ENCODE measurements around the gene UBE2D1.

Gene UBE2D1

DNA sequence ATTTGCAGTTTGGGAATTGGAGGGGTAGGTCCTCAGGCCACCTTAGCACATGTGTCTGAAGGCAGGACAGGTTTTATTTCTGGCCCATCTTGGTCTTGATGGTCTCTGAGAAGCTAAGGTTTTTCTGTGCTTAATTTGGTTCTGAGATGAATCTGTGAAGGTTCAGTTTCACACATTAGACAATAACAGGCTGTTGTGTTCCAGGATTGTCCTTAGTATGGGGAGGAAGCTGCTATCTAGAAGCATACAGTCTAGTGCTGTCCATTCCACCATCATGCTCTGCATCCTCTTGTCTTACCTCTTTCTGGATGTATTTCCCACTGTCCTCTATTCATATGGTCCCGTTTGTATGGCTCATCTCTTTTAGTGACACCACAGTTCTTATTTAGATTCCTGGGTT, 7.1 kb downstream of the UBE2D1 start:
- no peak for DNase-seq

- DNase-seq, result no peak
Measured at GRCh38 chr10:58347967-58348366, 13.2 kb downstream of the UBE2D1 start.

GRCh38 chr10:58348571-58349033, 13.8 kb downstream of the UBE2D1 start:
- DNase-seq, result no peak

DNA sequence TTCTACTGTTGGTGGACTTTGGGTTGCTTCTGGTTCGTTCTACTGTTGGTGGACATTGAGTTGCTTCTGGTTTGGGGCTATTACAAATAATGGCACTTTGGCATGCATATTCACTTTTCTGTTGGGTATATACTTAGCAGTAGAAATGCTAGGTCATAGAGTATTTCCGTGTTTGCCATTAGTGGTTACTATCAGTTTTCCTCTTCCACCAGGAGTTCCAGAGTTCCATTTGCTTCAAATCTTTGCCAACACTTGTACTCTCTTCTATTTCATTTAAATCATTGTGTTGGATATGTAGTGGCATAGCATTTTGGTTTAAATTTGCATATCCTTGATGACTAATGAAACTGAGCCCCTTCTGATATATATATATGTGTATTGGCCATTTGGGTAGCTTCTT, 15.2 kb downstream of the UBE2D1 start:
- DNase-seq, result no peak

DNA sequence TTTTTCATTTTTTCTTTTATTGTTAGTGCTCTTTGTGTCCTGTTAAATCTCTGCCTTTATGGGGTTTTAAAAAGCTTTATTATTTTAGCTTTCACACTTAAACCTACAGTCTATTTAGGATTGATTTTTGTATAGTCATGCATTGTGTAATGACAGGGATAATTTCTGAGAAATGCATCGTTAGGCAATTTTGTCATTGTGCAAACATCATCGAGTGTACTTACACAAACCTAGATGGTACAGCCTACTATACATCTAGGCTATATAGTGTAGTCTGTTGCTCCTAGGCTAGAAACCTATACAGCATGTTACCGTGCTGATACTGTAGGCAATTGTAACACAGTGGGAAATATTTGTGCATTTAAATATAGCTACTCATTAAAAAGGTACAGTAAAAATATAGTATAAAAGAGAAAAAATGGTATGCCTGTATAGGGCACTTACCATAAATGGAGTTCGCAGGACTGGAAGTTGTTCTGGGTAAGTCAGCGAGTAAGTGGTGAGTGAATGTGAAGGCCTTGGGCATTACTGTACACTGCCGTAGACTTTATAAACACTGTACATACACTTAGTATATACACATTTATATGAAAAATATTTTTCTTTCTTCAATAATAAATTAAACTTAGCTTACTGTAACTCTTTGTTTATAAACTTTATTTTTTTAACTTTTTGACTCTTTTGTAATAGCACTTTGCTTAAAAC, 16.0 kb downstream of the UBE2D1 start:
- DNase-seq, result no peak

DNA sequence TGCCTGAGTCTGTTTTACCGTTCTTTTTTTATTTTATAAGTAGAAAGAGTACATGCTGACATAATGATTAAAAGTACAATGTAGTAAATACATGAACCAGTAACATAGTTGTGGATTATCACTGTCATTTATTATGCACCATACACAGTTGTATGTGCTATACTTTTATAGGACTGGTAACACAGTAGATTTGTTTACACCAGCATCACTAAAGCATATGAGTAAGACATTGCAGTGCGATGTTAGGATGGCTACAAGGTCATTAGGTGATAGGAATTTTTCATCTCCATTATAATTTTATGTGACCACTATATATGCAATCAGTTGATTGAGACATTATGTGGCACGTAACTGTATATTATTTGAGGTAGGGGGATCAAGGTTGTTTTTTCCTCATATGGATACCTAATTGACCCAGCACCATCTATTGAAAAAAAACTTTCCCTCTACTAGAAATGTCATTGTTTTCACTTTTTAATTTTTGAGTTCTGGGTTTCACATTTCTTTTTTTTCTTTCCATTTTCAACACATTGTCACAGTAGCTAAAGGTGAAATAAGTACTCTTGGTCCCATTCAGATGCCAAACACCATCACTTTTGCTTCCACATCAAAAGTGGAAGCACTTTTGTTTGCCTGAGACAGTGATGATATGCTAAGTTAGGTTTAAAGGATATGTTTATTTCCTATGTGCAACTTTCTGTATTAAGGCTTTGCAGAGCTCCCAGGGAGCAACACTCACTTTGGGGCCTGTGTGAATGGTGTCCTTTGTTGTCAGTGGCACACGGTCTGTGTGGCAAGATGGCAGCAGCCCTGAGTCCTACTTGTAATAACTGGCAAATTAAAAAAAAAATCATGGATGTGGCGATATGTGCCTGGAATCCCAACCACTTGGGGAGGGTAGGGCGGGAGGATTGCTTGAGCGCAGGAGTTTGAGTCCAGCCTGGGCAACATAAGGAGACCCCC, 17.1 kb downstream of the UBE2D1 start:
- DNase-seq, result no peak

GRCh38 chr10:58352956-58353610, 18.3 kb downstream of the UBE2D1 start:
- DNase-seq, result no peak

GRCh38 chr10:58356756-58357155, 21.9 kb downstream of the UBE2D1 start:
- no peak for DNase-seq

DNA sequence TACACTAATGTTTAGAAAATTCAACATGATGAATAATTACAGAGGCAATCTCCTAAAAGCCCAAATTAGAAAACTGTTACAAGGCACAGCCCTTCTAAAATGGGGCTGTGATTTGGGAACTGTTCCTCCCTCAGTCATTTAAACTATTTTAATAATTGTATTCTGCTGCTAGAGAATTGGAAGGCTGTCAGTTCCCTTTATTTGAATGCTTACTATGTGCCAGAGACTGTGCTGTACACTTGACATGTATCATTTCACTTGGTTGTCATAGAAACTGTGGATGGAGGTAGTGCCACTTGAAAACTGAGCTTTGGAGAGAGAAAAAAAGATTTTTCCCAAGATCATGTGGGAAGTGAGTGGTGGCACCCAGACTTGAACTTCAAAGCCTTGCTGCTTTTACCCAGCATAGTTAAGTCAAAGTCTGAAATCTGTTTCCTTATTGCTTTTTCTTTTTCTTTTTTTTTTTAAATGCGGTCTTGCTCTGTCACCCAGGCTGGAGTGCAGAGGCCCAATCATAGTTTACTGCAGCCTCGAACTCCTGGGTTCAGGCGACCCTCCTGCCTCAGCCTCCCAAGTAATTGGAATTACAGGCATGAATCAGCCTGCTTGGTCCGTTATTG, 23.6 kb downstream of the UBE2D1 start:
- DNase-seq, result no peak

GRCh38 chr10:58358947-58359346, 24.1 kb downstream of the UBE2D1 start:
- no peak for DNase-seq

DNA sequence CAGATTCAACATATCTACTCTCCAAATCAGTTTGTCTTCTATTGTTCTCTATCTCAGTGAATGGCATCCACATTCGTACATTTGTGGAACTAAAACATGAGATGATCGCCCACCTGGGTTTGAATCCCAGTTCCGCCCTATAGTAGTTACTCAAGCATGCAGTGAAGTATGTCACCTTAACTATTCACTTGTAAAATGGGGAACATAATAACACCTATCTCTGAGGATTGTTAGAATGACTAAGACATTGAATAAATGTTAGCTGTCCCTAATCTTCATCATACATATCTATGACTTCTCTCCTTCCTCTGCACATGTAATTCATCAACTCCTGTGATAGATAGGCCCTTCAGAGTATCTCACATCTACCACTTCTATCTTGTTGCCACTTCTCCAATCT, 24.7 kb downstream of the UBE2D1 start:
- DNase-seq, result no peak

DNA sequence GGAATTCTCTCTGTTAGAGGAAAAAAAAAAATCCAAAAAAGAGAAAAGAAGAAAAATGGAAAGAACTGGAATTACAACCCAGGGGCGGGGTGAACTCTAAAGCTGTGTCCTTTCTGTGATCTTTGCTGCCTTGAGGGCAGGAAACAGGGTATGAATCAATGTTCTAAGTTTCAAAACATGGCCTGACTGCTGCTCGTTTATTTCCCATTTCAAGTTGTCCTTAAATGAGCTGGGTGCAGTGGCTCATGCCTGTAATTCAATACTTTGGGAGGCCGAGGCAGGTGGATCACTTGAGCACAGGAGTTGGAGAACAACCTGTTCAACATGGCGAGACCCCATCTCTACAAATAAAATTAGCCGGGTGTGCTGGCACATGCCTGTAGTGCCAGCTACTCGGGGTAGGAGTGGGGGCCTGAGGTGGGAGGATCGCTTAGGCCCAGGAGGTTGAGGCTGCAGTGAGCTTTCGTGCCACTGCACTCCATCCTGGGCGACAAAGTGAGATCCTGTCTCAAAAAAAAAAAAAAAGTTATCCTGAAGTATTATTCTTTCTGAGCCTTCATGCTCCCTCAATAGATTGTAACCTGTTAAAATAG, 25.7 kb downstream of the UBE2D1 start:
- DNase-seq, result no peak

- no peak for DNase-seq
Measured at GRCh38 chr10:58361353-58361752, 26.5 kb downstream of the UBE2D1 start.

DNA sequence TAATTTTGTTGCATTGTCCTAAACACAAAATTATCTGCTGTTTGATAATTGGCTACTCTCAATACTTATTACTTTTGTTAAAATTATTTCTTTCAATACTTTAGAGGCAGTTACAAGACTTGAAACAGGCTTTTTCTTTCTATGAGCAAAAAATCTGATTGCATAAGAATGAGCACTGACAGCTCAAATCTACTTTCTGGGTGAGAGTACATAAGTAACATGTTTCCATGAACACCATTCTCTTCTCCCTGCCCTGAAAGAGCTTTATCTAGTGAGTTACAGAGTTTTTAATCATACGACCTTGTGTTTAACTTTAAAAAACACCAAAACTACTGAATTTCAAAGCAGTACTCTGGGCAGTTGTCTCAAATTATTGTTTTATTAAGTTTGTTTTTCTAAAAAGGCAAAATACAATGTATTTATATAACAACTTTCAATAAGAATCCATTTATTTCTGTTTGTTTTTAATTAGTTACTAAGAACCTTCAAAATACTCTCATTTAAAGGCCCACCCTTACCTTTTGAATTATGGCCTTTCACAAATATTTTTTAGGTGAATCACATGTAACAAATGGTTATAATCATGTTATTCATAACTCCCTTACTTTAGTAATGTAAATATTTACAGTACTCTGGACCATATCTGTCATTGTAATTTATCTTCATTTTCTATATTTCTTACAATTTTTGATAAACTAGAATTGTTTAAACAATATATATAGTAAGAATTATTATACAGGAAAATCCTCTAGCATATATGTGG, 27.4 kb downstream of the UBE2D1 start:
- DNase-seq, result no peak

DNA sequence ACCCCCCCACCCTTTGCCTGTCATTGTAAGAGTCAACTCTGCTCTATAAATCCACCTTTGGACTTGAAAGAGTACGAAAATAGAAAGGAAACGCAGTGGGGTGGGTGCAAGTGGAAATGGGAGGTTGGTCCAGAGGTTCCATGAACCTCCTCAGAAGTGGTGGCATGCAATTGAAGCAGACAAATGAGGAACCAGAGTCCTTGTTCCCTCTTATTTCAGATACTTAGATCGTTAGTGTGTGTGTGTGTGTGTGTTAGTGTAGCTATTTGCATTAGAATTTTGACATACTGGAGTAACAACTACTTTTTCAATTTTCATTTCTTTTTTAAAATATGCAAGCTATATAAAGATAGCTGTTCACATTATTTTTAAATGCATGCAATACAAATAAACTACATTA, 32.3 kb downstream of the UBE2D1 start:
- DNase-seq, result no peak

- no peak for DNase-seq
Measured at GRCh38 chr10:58371473-58371872, 36.7 kb downstream of the UBE2D1 start.

DNA sequence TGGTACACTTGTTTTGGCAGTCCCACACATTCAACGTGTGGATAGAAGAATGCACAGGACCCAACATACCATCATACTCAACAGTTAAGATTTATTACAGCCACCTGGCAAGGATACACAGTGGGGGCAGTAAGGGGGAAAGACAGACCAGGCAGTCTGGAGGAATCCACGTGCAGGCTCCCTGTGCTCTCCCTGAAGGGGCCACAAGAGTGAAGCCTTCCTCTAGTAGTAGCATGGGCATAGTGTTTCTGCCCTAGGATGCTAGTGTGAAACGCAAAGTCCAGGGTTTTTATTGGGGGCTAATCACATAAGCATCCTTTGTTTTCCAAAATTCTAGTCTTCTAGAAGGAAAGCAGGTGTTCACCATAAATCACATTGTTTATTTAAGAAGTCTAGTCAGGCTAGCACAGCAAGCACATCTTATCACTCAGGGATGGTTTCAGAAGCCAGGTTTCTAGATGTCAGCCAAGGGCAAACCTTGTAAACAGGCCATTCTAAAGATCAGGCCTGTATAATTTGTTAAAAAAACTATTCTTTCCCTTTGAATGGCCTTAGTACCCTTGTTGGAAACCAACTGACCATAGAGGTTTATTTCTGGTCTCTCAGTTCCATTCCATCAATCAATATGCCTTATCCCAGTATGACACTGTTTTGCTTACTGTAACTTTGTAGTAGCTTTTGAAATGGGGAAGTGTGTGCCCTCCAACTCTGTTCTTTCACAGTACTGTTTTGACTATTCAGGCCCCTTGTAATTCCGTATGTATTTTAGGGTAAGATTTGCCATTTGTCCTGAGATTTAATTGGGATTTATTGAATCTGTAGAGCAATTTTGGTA, 38.0 kb downstream of the UBE2D1 start:
- no peak for DNase-seq

DNA sequence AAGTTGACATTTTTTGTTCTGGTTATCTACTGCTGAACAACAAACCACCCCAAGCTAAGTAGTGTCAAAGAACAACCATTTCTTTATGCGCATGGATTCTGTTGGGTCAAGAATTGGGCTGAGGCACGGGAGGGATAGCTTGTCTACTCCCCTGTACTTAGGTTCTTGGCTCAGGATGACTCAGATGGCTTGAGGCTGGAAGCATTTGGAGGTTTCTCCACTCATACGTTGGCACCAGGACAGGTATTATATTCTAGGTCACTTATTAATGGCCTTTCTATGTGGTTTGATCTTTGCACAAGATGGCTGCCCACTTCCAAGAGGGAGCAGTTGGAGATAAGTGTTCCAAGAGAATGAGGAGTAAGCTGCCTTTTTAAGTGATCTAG, 38.6 kb downstream of the UBE2D1 start:
- DNase-seq, result no peak

- DNase-seq, result no peak
Measured at GRCh38 chr10:58382489-58382995, 47.7 kb downstream of the UBE2D1 start.

DNA sequence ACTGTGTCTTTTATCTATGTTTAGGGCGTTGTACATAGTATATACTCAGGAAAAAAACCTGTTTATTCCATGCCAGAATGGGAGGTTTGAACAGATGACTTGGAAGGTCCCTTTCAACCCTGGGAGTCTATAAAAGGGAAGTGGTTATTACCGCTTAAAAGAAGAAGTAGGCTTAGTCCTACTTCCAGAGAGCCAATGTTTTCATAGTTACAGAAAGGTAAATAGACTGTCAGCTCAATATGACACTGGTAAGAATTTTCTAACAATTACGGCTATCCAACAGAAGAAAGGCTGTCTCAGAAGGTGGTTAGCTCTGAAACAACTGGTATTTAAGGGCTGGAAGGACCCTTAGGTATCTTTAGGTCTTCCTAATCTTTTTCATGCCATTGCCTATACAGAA, 49.3 kb downstream of the UBE2D1 start:
- DNase-seq, result no peak

DNA sequence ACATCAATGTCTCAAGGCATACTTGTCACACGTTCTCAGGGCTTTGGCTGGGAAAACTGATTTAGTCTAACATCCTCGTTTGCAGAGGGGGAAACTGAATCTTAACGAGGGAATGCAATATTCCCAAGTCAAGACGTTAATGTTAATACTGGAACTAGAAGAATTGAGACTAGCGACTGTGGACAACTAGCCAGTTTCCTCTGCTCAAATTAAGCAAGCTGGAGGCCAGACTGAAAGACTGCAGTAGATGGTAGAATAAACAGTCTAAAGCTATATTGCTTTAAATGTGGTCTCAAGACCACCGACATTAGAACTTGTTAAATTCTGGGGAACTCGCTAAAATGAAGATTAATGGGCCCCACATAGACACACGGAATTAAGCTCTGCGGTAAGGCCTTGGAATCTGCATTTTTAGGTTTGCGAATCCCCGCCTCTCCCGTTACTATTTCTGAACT, 49.8 kb downstream of the UBE2D1 start:
- no peak for DNase-seq

All from activated naive CD4-positive, alpha-beta T cell treated with Interleukin-2 at 50 U/mL for 16 hours (primary cell).